NB4 (cell line): ENCODE results near the gene HEXIM2.

Source experiments
- DNase-seq: peaks from one replicate; pipeline ENCODE4 v3.0.0; 2010; ENCODE audit warnings: low read depth
- H3K4me3 ChIP-seq: one replicate; pipeline ENCODE4 v1.5.1; 2011; ENCODE audit warnings: mild to moderate bottlenecking, low read depth, low read length, moderate library complexity
- CTCF ChIP-seq: IDR thresholded peaks from one replicate; pipeline ENCODE4 v1.5.1; 2012; ENCODE audit warnings: low read depth, low read length
- MAX ChIP-seq: IDR thresholded peaks from 2 replicates; pipeline ENCODE4 v1.6.1; 2011; ENCODE audit warnings: low read depth, low read length
- MYC ChIP-seq: IDR thresholded peaks from 2 replicates; pipeline ENCODE4 v1.6.1; 2011; ENCODE audit warnings: low read depth, low read length
- POLR2A ChIP-seq: IDR thresholded peaks from 2 replicates; pipeline ENCODE4 v1.6.1; 2011; ENCODE audit warnings: mild to moderate bottlenecking; ENCODE audit not compliant: insufficient read length; ENCODE audit errors: extremely low read depth

HEXIM2 gene

GRCh38 chr17:45171338-45172231, 9.9 kb downstream of the HEXIM2 start:
- peak; percentile 64 for DNase-seq
- H3K4me3 ChIP-seq = no peak overlapping the region
- TF ChIP-seq POLR2A (no peak), CTCF (no peak), MYC (no peak), MAX (no peak)

GRCh38 chr17:45172232-45172540, 10.5 kb downstream of the HEXIM2 start:
- TF ChIP-seq MAX = no peak
- no peak for TF ChIP-seq MYC
- TF ChIP-seq CTCF = no peak
- no peak for TF ChIP-seq POLR2A
- no peak for DNase-seq
- H3K4me3 ChIP-seq = no peak overlapping the region

- peak; percentile 14 for TF ChIP-seq POLR2A
- TF ChIP-seq MYC = no peak; the same call in 1 of the 2 replicates
- TF ChIP-seq MAX = 0 out of 2 replicates have a peak, but pooled peaks have one; percentile 46
- no peak for TF ChIP-seq CTCF
- DNase-seq = peak; percentile 91
- no peak overlapping the region for H3K4me3 ChIP-seq
Measured at GRCh38 chr17:45172541-45173286, 11.0 kb downstream of the HEXIM2 start.

GRCh38 chr17:45175759-45176115, 14.1 kb downstream of the HEXIM2 start:
- H3K4me3 ChIP-seq = no peak overlapping the region
- TF ChIP-seq MYC (no peak), POLR2A (no peak), MAX (no peak), CTCF (no peak)
- no peak for DNase-seq

GRCh38 chr17:45177563-45177962, 15.9 kb downstream of the HEXIM2 start:
- TF ChIP-seq POLR2A (no peak), MYC (no peak), MAX (no peak), CTCF (no peak)
- H3K4me3 ChIP-seq = no peak overlapping the region
- DNase-seq = peak; percentile 21
